GM13977 (cell line): ENCODE data around the gene SLC6A11.

Experiments used
- DNase-seq: peaks from one replicate; pipeline ENCODE4 v3.0.0; 2012; ENCODE audit warnings: low spot score
- in situ Hi-C: fragments of 300-500 bp; cut with MboI; formaldehyde crosslinking; loops from one replicate; pipeline ENCODE4 v1.12.0; 2022; ENCODE audit warnings: low sequenced_read_pairs, low pct_unique_long_range_greater_than_20kb, mixed read lengths, inconsistent platforms; ENCODE audit not compliant: unreplicated experiment
- TF ChIP-seq, protein P1 (sequence below): IDR thresholded peaks from 2 replicates; pipeline ENCODE4 v1.5.1; 2012; ENCODE audit warnings: mild to moderate bottlenecking, control low read depth; ENCODE audit not compliant: insufficient read depth; ENCODE audit errors: extremely low read depth, missing control alignments

Gene SLC6A11

DNA sequence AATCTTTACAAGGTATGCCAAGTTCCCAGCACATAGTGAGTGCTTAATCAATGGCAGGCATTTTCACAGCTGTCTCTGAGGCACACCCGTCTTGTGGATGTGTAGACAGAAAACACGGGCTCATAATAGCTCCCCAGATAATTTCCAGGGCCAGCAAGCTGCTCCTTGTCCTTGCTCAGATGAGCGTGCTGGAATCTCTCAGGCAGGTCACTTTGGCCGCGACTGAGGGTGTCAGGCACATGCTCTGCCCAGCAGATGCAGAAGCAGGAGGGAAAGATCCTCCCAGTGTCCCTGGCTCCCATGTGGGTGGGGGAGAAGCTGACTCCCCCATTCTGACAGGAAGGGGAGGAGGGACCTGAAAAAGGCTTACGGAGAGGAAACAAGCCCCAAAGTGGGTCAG, 141.0 kb downstream of the SLC6A11 start:
- in situ Hi-C loops = no loop called here
- TF ChIP-seq, protein P1, sequence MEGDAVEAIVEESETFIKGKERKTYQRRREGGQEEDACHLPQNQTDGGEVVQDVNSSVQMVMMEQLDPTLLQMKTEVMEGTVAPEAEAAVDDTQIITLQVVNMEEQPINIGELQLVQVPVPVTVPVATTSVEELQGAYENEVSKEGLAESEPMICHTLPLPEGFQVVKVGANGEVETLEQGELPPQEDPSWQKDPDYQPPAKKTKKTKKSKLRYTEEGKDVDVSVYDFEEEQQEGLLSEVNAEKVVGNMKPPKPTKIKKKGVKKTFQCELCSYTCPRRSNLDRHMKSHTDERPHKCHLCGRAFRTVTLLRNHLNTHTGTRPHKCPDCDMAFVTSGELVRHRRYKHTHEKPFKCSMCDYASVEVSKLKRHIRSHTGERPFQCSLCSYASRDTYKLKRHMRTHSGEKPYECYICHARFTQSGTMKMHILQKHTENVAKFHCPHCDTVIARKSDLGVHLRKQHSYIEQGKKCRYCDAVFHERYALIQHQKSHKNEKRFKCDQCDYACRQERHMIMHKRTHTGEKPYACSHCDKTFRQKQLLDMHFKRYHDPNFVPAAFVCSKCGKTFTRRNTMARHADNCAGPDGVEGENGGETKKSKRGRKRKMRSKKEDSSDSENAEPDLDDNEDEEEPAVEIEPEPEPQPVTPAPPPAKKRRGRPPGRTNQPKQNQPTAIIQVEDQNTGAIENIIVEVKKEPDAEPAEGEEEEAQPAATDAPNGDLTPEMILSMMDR = no peak
- no peak for DNase-seq

DNA sequence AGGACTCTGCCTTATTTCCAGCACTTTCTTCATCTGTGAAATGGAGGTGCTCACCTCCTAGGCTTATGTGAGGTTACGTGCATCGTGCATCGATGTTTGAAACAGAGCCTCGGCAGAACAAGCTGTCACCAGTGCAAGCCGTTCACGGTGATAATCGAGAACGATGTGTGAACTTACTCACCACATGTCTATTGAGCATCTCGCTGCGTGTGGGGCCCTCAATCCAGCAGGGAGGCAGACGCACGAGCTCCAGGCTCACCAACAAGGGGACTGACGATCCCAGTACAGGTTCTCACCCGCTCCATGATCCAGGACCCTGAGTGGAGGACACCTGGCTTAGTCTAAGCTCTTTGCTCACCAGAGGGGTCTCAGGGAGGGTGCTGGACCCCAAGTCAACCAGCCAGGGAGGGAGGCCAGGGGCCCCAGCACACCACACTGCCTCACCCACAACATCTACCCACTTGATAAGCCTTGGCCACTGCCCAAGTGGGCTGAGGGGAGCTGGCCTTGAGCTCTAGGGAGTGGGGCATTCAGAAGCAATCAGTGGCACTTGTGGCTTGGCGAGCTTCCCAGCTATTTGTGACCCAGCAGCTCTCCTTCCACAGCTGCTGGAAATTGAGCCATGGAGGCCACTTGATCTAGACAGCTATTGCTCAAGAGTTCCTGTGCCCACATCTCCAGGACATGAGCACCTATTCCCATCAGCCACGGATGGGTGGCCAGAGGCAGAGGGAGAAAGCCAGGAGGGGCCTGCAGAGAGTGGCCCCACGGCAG, 142.1 kb downstream of the SLC6A11 start:
- TF ChIP-seq, protein P1 = no peak
- in situ Hi-C loops = no loop called here
- DNase-seq = no peak

DNA sequence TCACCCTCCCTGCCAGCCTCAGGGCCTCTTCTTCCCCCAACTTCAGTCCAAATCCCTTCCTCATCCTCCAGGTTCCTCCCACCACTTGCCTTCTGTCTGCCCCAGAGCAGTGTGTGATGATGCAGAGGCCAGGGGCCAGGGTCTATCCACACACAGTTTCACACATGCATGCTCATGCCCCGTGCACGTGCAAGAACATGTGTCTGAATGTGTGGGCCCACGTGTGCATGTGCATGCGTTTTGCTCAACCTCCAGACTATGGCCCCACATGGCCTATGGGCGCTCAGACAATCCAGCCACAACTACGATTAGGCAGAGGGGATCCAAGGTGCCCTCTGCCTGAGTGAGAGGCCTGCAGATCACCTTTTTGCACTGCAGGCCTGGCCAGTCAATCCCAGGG, 144.2 kb downstream of the SLC6A11 start:
- DNase-seq = no peak
- in situ Hi-C loops = no loop called here
- TF ChIP-seq, protein P1 = no peak

DNA sequence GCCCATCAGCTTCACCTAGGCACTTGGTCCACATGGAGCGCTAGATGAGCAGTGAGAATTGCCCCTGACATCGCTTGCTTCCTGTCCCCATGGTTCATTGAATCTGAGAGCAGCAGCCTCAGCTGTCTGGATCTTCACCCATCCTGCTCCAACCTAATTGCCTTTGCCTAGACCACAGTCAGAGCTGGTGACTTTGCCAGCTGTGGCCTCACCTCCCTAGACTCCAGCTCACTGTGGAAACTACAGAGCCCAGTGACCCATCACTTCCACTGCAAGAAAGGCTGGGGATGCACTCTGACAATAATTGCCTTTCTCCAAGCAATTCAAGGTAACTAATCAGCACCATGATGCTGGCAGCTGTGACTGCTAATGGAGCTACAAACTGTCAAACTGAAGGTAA, 145.9 kb downstream of the SLC6A11 start:
- TF ChIP-seq, protein P1 = no peak
- DNase-seq = no peak
- in situ Hi-C loops = no loop called here

DNA sequence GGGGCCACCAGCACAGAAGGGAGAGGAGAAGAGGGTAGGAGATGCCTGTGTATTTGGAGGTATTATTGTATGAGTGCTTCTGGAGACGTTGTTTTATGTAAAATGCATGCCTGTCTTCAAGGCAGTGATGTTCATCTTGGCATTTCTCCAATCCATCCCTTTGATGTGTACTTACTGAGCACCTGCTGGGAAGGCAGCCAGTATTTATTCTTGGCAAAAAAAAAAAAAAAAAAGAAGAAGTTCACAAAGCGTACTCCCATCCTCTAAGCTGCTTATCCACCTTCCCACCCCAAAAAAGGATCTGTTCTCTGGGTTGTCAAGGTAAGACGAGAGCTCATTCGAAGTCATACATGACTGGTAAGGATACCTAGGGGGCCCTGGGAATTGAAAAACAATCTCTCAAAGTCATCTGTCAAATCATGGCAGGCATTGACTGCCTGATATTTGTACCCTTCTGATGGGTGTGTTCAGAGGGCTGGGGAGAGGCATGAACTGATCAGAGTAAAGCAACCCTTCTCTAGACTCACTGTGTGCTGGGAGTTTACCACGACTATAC, 146.5 kb downstream of the SLC6A11 start:
- no peak for DNase-seq
- TF ChIP-seq, protein P1 = no peak
- in situ Hi-C loops = no loop called here

DNA sequence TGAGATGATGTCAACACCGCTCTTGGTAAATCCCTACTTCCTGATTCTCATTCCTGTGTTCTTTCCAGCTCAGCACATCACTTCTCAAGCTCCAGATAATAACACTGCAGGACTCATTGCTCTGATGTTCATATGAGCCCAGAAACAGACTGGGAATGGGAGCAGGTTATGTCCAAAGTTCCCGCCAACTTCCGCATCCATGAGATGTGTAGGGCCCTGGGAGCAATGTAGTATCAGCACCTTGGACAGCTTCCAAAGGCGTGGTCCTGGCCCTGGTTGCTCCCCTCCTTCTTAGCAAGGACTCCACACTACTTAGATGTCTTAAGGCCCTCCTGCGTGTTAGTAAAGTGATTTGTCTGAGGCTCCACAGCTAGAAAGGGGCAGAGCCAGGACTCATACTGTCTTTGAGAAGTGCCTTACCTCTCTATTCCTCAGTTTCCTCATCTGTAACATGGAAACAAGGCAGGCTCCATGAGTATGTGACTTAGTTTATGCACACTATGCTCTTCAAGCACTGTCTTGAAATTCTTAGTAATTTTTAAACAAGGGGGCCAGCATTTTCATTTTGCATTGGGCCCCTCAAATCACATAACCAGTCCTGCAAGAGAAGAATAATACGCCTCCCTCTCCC, 148.6 kb downstream of the SLC6A11 start:
- no peak for DNase-seq
- in situ Hi-C loops = no loop called here

More for the DNA sequence above, 148.6 kb downstream of the SLC6A11 start:
- TF ChIP-seq, protein P1 = no peak
